ENCODE results near the gene TBX20. TPM values are rescaled to one million over a fixed set of nuclear protein-coding genes. Genes with fewer than 3 reads are reported as not detected.

The TBX20 gene
- total RNA-seq, 2 donors from 2014 or later = 0.27 TPM; not detected in 1

DNA sequence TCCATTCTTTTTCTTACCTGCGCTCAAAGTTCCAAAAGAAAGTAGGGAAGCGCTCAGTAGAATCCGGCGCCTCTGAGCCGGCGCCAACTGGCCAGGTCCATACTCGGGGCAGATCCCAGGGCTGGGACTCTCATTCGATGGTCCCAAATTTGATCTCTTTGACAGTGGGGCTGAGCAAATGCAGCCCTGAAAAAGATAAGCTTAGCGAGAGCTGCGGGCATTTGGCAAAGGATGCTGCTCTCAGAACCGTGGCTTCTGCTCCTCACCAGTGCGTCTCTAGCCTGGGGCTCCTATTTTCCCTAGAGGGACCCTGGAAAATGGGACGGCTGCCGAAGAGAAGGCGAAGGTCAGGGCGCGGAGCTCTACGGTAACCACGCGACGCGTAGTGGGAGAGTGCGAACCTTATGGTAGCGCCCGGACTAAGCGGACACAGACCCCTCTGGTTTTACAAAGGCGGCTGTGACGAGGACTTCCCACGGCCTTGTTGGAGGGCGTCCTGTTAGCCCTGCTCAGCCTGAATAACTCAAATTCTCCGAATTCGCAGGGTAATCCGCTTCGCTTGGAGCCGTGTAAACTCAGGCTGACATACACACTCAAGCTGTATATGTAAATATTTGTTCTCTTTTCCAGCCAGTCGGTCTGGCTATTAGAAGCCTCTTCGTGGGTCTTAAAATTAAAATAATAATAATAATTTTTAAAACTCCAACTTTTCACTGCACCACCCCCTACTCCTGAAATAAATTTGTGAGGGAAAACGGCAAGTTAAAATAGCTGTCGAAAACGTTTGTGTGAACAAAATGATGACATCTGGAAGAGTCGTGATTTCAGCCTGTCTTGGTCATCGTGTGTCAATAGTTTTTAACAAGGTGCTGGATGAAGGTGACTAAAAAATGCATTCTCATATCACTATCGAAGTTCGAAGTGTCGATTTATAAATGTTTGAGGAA lies 869 bp upstream of the TBX20 start:
- Histone ChIP-seq H3K4me3 (peak overlapping the region; percentile 41), H3K4me1 (peaks cover 8% of the 10 kb centered on the region), H3K9me3 (no peaks in the 10 kb centered on the region), H3K27ac (no peak overlapping the region), H3K27me3 (peaks cover 97% of the 10 kb centered on the region), H3K9ac (ENCODE audit: low read depth in 2 of 2, low read length in 2 of 2) (no peak overlapping the region), H3K36me3 (no peaks in the 10 kb centered on the region)
- TF ChIP-seq, protein P1, sequence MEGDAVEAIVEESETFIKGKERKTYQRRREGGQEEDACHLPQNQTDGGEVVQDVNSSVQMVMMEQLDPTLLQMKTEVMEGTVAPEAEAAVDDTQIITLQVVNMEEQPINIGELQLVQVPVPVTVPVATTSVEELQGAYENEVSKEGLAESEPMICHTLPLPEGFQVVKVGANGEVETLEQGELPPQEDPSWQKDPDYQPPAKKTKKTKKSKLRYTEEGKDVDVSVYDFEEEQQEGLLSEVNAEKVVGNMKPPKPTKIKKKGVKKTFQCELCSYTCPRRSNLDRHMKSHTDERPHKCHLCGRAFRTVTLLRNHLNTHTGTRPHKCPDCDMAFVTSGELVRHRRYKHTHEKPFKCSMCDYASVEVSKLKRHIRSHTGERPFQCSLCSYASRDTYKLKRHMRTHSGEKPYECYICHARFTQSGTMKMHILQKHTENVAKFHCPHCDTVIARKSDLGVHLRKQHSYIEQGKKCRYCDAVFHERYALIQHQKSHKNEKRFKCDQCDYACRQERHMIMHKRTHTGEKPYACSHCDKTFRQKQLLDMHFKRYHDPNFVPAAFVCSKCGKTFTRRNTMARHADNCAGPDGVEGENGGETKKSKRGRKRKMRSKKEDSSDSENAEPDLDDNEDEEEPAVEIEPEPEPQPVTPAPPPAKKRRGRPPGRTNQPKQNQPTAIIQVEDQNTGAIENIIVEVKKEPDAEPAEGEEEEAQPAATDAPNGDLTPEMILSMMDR (IDR thresholded peaks at IDR 0.05) = no peak
- no peak for DNase-seq
- intact Hi-C loops (cut with DNase I) = no loop called here

DNA sequence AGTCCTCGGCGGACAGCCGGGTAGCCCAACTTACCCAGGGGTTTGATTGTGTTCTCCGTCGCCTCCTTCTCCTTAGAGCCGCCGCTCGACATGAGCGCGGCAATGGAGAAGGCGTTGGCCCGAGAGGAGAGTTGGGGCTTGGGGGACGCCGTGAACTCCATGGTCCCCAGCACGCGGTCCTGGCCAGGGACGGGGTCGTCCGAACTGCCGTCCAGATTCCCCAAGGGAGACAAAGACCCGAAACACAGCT lies 515 bp downstream of the TBX20 start:
- DNase-seq = no peak
- Histone ChIP-seq H3K27me3 (peaks cover 92% of the 10 kb centered on the region), H3K9me3 (no peaks in the 10 kb centered on the region), H3K4me1 (peaks cover 8% of the 10 kb centered on the region), H3K9ac (ENCODE audit: low read depth in 2 of 2, low read length in 2 of 2) (no peak overlapping the region), H3K4me3 (peak overlapping the region; percentile 41), H3K36me3 (no peaks in the 10 kb centered on the region), H3K27ac (no peak overlapping the region)
- TF ChIP-seq, protein P1 (IDR thresholded peaks at IDR 0.05) = no peak
- intact Hi-C loops (cut with DNase I) = no loop called here

DNA sequence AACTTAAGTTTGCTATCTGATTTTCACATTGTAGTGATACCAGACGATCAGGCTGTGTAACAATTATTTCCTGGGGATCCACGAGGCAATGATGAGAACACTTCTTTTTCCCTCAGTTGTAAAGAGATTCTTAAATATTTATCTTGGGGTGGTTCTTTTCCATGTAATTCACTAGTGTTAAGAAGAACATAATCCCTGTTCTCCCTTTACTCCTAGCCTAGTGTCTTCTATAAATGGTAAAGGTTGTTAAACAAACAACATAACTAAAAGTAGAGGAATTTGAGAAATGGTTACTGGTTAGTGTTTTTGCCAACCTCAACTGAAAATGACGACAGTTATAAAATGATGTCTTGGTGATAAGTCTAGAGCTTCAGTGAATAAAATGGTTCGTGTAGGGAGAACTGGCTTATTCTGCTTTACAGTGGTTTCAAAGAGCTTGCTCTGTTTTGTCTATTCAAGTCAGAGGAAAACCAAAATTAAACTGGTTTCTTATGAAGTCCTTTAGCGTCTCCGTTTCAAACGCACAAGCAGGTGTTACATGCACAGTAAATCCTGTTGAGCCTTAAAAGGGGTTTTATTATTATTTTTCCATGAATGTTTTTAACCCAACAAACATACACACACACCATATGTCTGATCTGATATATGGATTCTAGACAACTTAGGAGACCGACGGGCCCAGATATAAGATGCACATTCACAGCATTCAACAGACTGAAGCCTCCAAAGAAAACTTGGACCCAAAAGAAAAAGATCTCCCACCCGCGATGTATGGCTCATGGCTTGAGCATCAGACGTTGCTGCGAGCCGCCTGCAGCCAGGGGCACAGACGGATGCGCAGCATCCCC lies 1.1 kb downstream of the TBX20 start:
- no peak for DNase-seq
- H3K9me3 ChIP-seq = no peaks in the 10 kb centered on the region
- peaks cover 8% of the 10 kb centered on the region for H3K4me1 ChIP-seq
- intact Hi-C loops (cut with DNase I) = no loop called here
- H3K4me3 ChIP-seq = peak overlapping the region; percentile 41
- H3K27ac ChIP-seq = no peak overlapping the region
- H3K27me3 ChIP-seq = peaks cover 86% of the 10 kb centered on the region
- H3K36me3 ChIP-seq = no peaks in the 10 kb centered on the region
- TF ChIP-seq, protein P1 (IDR thresholded peaks at IDR 0.05) = no peak
- H3K9ac ChIP-seq (ENCODE audit: low read depth in 2 of 2, low read length in 2 of 2) = no peak overlapping the region

DNA sequence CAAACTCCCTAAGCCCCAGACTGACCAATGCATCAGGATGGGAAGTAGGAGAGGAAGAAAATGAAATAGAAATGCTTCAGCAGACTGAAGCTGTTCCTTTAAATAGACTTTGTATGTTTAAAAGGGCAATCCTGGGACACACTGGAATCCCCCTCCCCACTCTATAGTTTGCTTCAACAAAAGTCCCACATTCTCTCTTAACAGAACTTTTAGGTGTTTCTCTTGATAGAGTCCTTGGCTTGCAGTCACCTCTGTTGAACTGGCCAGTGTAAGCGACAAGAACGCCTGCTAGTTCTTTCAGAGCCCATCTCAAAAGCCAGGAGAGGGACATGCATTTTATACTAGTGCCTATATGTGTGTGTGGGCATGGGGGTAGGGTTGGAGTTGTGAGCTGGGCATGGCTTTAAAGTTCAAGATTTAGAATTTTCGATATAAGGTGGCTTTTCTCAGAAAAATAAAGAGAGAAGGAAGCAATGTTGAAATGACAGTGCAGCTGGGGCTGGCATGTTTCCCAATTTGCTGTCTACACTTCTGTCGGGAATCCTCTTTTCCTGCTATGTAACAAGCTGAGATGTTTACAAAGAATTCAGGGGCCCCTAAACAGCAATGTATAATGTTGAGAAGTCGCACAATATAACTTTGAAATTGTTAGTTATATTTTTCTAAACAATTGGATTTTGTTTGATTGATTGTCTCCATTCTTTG lies 2.1 kb downstream of the TBX20 start:
- no peak overlapping the region for H3K4me3 ChIP-seq
- no peaks in the 10 kb centered on the region for H3K36me3 ChIP-seq
- TF ChIP-seq, protein P1 (IDR thresholded peaks at IDR 0.05) = no peak
- no peak overlapping the region for H3K9ac ChIP-seq (ENCODE audit: low read depth in 2 of 2, low read length in 2 of 2)
- peaks cover 8% of the 10 kb centered on the region for H3K4me1 ChIP-seq
- peaks cover 75% of the 10 kb centered on the region for H3K27me3 ChIP-seq
- DNase-seq = no peak
- intact Hi-C loops (cut with DNase I) = no loop called here
- no peaks in the 10 kb centered on the region for H3K9me3 ChIP-seq
- no peak overlapping the region for H3K27ac ChIP-seq

DNA sequence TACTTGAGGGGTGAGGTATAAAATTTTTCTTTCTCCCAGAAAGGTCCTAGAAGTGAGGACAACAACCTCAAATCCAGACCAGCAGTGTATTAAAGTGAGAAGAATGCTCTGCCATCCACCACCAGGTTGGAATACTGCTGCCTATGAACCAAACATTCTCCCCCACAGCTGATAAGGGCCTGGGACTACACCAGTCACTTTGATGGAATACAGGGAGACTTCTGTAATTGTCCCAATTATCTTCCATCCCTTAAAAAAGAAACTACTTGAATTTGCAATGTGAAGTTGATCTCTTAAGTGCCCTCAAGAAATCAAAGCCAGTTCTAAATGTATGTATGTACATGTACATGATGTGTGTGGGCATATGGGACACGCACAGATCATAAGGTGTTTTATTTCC lies 3.0 kb downstream of the TBX20 start:
- DNase-seq = no peak
- no peaks in the 10 kb centered on the region for H3K9me3 ChIP-seq
- TF ChIP-seq, protein P1 (IDR thresholded peaks at IDR 0.05) = no peak
- H3K4me1 ChIP-seq = peaks cover 8% of the 10 kb centered on the region
- no peak overlapping the region for H3K9ac ChIP-seq (ENCODE audit: low read depth in 2 of 2, low read length in 2 of 2)
- no peaks in the 10 kb centered on the region for H3K36me3 ChIP-seq
- H3K27me3 ChIP-seq = peaks cover 67% of the 10 kb centered on the region
- no peak overlapping the region for H3K4me3 ChIP-seq
- intact Hi-C loops (cut with DNase I) = no loop called here
- no peak overlapping the region for H3K27ac ChIP-seq

Data from colonic mucosa (tissue), 4 donors.